HG03342 (cell line): ENCODE measurements around the gene SPATA12.

Source experiments
- ATAC-seq: cut with Tn5 transposase; IDR thresholded peaks from one replicate; pipeline ENCODE4 v1.9.1; 2021; ENCODE audit warnings: mild to moderate bottlenecking, moderate library complexity; ENCODE audit not compliant: unreplicated experiment

The SPATA12 gene, protein sequence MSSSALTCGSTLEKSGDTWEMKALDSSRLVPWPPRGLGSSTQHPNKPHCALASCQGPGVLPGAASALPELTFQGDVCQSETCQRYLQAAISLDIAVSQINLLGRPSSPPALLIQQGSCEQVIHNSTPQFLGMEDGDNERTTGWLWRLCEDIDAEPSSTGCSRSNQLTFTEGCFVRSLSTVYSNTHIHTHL

DNA sequence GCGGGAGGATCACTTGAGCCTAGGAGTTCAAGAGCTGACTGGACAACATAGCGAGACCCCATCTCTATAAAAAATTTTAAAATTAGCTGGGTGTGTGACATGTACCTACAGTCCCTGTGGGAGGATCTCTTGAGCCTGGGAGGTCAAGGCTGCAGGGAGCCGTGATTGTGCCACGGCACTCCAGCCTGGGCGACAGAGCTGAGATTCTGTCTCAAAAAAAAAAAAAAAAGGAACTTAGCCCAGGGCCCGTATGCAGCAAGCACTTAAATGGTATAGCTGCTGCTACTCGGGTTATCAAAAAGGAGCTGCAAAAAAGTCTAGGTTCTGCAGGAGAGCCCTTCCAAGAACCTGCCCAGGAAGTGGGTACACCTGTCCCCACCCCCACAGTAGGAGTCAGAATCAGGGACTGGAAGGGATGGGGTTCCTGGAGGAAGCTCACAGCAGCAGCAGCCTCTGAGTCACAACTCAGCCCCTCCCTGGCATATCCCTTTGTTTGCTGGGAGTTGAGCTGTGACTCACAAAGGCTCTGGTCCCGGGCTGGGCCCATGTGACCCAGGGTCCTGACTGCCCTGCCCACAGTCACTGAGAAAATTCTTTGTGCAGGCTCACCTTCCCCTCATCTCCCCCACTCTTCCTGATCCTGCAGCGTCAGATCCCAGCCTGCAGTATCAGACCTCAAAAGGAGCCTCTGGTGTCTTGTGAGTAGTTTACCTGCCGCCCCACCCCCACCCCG is at the start of gene SPATA12:
TSS of gene SPATA12 (plus strand) at position 576 of the 733 bp plus-strand sequence. CDS start 13,031 bp downstream, outside the sequence.
- no peak for ATAC-seq

DNA sequence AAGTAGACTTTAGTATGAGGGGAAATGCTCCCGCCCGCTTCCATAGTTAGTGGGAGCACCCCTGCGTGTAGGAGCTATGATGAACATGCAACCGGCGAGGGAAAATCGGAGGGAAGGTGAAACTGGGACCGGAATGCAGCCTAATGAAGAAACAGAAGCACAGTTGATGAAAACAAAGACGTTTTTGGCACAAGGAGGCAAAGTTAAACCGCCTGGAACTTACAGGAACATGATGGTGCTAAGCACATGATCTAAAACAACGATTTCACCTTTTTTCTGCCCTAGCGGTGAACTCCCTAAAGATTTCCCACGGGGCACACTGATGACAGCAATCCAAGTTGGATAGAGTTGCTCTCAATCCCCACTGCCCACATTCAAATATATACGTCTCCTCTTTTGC is 49.4 kb upstream of the SPATA12 start:
- ATAC-seq: no peak

DNA sequence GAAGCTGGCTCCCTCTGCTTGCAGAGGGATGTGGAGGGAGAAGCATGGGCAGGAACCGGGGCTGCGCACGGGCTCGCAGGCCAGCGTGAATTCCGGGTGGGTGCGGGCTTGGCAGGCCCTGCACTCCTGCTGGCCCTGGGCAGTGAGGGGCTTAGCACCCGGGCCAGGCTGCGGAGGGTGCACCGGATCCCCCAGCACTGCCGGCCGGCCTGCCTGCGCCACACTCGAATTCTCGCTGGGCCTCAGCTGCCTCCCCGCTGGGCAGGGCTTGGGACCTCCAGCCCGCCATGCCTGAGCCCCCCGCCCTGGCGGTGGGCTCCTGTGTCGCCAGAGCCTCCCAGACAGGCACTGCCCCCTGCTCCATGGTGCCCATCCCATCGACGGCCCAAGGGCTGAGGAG is 47.6 kb upstream of the SPATA12 start:
- ATAC-seq: no peak

DNA sequence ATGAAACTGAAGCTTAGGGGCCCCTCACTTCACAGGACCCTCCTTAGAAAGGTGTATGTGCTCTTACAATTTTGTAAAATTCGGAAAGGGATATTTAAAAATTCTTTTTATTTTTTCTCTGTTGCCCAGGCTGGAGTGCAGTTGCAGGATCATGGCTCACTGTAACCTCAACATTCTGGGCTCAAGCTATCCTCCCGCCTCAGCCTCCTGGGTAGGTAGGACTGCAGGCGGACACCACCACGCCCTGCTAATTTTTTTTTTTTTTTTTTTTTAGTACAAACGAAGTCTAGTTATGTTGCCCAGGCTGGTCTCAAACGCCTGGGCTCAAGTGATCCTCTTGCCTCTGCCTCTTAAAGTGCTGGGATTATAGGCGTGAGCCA is 45.1 kb upstream of the SPATA12 start:
- no peak for ATAC-seq

DNA sequence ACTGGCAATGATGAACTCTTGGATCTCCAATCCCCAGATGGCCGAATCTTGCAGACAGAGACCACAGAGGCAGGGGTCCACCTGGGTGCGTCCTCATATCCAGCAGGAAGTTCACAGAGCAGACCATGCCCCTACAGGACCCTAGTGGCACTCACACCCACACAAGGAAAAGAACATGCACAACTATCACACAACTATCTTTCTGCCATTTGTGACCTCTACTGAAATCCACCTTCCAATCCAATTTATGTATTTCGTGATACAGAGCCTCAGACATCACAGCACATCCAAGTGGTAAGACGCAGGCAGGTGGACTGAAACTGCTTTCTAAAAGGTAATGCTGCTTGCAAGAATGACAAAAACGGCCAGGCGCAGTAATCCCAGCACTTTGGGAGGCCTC is 44.6 kb upstream of the SPATA12 start:
- no peak for ATAC-seq

DNA sequence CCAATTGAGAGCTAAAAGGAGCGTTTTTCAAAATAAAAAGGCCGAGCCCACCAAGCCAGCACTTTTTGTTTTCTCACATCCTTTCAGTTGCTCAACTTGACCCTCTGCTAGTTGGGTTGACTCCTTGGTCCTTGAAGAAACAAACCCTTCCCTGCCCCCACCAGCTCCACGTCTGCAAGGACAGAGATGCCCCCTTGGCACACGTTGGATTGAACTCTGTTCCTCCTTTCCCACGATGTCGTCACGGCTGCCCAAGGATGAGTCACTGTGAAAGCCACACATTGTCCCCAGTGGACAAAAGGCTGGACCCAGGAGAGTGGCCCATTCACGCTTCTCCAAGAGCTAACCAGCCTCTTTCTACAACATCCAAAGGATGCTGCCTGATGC is 43.0 kb upstream of the SPATA12 start:
- no peak for ATAC-seq

DNA sequence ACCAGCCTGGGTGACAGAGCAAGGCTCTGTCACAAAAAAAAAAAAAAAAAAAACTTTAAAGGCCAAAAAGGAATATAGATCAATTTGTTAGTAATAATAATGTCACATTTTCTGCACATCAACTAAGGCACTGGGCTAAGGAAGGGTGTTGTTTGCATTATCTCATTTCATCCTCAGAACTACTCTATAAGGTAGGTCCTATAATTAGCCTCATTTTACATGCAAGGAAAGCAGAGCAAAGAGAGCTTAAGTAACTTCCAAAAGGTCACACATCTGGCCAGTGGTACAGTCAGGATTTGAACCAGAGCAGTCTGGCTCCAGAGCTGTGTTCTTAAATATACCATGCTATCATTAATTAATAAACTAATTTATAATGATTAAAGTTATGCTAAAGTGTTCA is 42.2 kb upstream of the SPATA12 start:
- ATAC-seq: no peak

DNA sequence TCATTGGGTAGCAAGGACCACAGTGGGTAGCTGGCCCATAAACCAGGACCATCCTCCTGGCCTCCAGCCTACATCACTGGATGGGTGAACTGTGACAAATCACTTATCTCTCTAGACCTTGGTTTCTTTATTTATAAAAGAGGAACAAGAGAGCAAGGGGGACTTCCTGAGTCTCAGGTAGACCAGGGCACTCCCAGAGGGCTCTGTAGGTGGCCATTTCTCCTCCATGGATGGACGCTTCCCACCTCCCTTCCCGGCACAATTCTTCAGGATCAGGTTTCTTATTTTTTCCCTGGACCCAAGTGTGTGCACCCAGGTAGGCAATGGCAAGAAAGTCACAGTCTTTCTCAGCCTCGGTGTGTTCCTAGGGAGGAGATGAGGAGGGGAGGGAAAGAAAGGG is 41.4 kb upstream of the SPATA12 start:
- no peak for ATAC-seq

DNA sequence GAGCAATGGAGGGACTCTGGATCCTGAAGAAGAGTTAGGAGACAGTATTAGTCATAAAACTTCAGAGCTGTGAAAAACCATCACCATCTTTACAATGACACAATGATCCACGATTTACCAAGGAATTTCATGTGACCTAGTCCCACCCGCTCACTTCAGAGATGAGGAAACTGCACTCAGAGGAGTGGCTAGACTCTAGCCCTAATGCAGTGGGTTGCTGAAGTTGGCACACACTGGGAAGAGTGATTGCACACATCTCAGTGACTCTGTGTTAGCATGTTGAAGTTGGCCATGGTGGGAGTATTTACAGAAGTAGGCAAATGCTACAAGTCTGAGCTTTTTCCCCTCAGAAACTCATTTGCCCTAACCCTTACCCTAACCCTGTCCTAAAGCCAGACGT is 35.2 kb upstream of the SPATA12 start:
- ATAC-seq: no peak

DNA sequence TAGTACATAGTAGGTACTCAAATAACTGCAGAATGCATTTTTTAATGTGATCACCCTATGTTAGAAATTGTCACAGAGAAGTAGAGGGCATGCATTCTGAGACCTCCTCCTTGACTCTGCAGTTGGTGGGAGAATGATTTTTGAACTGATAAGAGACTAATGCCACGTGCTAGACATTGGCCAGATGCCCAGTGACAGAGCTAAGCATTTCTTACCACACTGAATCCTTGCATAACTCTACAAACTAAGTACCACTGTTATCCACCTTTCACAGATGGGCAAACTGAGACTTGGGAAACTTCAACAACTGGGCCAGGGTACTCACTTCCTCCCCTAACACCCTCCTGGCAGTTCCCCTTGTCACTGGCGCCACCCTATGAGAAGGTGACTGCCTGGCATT is 33.5 kb upstream of the SPATA12 start:
- ATAC-seq: no peak

DNA sequence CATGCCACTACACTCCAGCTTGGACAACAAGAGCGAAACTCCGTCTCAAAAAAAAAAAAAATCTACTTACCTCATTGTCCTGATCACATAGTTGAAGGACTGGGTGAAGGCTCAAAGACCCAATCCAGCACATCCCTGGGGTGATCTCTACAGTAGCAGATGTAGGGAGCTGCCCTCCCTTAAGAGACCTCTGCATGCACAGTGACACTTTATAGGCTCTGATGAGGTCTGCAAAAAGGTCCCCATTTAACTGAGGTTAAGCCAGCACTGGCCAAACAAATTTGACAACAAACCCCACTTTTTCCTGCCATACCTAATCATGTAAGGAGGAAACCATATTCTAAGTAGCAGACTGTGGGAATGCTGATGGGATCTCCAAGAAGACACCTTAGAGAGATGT is 31.1 kb upstream of the SPATA12 start:
- no peak for ATAC-seq

DNA sequence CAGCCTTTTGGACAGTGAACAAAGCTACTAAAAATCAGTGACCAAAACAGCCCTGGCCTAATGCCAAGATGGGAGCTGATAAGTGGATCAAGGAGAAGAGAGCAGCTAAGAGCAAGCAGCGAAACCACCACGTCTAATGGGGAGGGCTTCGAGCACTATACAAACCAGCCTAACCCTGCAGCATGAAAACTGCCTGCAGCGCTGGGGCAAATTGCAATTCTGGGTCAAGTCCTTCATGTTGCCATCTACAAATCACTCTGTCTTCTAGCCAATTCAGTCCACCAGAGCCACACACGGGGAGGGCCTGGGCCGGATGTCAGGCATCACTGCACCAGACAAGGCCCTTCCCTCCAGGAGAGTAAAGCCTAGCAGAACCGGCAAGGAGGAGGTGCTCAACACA is 30.5 kb upstream of the SPATA12 start:
- no peak for ATAC-seq

DNA sequence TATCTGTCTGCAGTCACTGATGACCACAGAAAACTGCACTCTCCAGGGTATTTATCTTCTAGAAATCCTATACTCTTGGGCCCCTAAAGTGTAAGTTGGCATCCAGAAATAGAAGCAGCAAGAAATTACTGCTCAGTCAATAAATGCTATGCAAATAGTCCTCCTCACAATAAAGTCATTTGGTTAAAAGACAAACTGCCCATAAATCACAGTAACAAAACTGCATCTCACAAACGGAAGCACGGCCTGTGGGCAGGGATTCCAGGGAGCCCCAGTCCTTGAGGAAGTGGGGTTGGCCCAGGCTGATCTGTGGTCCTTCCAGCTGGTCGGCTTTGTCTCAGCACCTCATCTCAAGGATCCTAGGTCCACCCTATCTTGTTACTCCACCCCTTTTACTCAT is 29.7 kb upstream of the SPATA12 start:
- ATAC-seq: no peak

DNA sequence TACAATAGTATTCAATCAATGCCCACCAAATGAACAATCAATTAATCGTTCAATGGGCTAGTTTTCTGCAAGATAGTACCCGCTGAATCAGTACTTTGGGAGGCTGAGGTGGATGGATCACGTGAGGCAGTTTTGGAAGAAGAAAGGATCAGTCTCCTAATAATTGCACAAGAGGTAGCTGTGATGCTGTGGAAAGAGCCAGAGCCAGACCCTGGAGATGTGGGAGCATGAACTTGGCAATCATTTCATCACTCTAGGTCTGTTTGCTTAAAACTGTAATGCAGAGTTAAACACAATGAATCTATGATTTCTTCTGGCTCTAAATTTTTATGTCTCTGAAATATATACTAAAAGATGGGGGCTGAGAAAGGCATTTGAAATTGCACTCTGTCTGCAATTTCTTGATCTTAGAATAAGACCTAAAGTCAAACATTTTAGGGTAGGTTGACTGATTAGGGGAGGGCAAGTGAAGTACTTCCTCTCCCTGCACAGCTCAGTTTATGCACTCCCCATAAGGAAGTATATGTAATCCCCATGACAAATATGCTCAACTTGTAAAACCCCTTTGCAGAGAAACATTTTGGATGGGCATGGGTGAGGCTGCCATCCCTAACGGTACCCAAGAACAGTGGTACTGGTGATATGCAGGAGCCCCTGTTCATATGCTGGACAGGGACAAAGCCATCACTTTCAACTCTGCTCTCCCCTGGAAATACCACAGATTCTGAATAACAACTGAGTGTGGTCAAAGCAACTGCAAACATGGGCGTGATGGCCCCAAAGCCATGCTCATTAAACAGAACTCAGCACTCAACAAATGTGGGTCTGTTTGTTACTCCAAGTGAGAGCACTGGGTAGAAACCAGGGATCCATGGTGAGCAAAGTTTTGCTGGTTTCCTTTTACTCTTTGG is 28.6 kb upstream of the SPATA12 start:
- ATAC-seq: no peak

DNA sequence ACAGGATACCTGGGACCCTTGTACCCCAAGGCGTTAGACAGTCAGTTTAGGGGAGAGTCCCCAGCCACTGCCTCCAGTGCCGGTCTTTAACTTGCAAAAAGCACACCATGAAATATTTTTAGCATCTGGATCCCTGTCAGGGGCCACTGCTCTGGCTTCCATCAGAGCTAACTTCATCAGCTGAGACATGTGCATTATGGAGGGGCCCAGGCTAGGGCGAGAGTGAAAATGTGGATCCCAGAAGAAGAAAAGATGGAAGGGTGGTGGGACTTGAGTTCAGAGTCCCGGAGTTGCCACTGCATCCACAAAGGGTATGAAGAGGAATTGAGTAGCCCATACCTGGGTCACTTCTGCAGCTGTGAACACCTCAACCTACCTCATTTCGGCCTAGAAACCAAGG is 23.5 kb upstream of the SPATA12 start:
- no peak for ATAC-seq

DNA sequence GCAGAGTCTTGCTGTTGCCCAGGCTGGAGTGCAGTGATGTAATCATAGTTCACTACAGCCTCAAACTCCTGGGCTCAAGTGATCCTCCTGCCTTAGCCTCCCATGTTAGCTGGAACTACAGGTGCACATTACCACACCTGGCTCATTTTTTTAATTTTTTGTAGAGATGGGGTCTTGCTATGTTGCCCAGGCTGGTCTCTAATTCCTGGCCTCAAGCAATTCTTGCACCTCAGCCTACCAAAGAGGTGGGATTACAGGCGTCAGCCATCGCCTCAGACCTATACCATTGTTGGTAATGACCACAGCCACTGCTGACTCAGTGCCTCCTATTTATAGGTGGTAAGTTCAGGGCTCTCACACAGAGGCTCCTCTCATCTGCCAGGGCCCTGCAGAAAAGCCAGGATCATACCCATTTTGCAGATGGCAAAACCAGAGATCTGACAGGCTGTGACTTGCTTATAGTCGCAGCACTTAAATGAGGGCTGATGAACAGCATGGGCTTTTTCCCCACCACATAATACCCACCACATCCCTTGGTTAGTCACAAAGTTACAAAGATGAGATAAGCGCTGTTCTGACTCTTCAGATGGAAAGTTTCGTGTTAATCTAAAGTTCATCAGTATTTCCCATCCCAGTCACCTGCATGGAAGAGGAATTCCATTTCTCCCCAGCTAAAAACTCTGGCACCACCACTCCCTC is 21.8 kb upstream of the SPATA12 start:
- ATAC-seq: no peak

DNA sequence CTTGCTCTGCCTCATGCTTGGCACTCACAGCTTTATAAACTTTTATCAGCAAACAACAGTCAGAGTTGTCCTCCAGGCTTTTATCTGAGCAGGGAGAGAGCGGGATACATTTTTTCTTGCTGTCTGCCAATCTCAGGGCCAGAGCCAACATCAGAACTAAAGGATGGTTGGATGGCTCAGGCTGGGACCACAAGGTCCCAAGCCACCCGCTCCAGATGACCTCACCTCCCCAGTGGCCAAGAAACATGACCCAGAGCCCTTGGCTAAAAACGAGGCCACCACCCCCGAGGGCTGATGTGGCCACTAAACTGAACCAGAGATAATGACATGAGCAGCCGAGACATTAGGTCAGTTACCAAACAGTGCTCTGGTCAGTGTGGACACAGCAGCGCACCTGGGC is 18.8 kb upstream of the SPATA12 start:
- ATAC-seq: no peak

DNA sequence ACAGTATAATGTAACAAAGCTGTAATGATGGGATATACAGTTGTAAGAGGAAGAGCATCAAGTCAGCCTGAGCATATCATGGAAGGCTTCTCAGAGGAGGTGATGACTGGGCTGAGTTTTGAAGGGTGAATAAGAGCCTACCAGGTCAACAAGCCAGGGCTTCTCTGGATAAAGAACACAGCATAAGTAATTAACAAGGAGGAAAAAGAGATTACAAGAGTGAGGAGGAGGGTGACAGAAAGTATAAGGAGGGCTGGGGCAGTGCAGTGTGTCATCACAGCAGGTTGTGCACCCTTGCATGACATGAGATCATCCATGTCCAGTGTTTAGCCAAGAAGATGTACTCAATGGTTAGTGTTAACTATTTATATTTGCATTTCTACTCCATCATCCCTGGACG is 16.9 kb upstream of the SPATA12 start:
- ATAC-seq: no peak

DNA sequence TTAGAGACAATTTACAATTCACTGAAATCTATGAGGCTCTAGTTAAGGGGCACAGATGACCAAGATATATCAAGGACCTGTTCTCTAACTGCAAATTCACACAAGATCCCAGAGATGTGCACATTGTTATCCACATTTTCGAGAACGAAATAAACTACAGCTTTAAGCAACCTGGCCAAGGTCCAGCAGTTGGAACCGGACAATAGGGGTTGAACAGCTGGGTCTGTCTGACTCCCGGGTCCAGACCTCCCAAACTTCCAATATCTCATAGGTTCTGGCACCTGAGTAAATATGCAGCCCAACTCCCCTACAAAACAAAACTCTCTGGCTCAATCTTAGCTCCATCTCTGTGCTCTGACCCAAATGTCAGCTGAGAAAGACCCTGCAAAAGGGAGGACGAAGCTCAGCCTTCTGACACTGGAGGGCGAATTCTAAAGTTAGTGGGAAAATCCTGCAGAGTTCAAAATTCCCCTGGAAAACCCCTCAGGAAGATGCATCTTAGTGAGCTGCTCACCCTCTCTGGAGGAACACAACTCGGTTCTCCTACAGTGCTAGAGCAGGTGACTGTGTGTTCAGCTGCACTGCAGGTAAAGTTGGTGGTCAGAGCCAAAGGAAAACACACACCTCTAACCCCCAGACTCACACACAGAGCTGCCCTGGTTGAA is 14.2 kb upstream of the SPATA12 start:
- no peak for ATAC-seq

DNA sequence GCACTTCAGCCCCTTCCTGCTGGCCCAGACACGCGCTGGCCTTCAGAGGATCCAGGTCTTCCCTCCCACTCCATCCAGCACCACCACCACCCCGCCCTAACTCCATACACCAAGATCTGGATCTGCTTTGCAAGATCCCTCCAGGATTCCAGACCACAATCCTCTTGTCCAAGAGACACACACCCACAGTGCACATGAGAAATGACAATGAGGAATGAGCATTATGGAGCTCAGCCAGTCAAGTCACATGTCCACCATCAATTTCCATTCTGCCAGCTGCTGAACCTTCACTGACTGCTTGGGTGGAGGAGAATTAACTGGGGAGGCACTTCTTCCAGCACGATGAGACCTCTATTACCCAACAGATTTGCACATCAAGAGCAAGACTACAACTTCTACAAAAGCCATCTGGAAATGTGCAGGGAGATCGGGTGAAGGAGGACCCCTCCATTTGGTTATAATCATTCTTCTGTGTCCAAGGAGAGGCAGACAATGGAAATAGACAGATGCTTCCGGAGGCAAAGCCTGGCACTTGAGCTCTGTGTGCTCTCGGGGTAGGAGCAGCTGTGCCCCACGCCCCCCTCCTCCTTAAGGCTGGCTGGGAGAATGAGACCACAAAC is 12.3 kb upstream of the SPATA12 start:
- no peak for ATAC-seq
